HFF-Myc (cell line): ENCODE results near the gene GET4.
A peak's percentile ranks its signal among the peaks of the same experiment; 100 is the strongest.
"Not testable (repeated sequence)": the region's sequence is repeated elsewhere in the genome, so short reads cannot be mapped to it uniquely, and the experiment has no call there.

Source experiments
- DNase-seq: peaks from one replicate; pipeline ENCODE4 v3.0.0-alpha.2; 2011; ENCODE audit warnings: low read depth; ENCODE audit errors: extremely low read depth
- H3K4me3 ChIP-seq: replicated peaks from 2 replicates; pipeline ENCODE4 v1.5.1; 2011; ENCODE audit warnings: low read depth, mild to moderate bottlenecking, control low read depth, low read length
- CTCF ChIP-seq: IDR thresholded peaks from 2 replicates; pipeline ENCODE4 v1.5.1; 2012; ENCODE audit warnings: mild to moderate bottlenecking, low read depth, low read length, control low read depth; ENCODE audit errors: missing control alignments

Gene GET4

GRCh38 chr7:903921-904755 lies 27.8 kb downstream of the GET4 start:
- no peak for DNase-seq
- no peak overlapping the region for H3K4me3 ChIP-seq
- no peak for TF ChIP-seq CTCF

- TF ChIP-seq CTCF: no peak
- no peak for DNase-seq
- H3K4me3 ChIP-seq: no peak overlapping the region
Observed at GRCh38 chr7:904847-905246, 28.5 kb downstream of the GET4 start.

- no peak for DNase-seq
- no peak for TF ChIP-seq CTCF
- no peak overlapping the region for H3K4me3 ChIP-seq
Observed at GRCh38 chr7:906776-907157, 30.4 kb downstream of the GET4 start.

- no peak for DNase-seq
- no peak for TF ChIP-seq CTCF
- H3K4me3 ChIP-seq: no peak overlapping the region
Observed at GRCh38 chr7:907158-907980, 31.0 kb downstream of the GET4 start.

GRCh38 chr7:908159-908581 lies 31.8 kb downstream of the GET4 start:
- DNase-seq: no peak
- no peak overlapping the region for H3K4me3 ChIP-seq
- TF ChIP-seq CTCF: no peak

GRCh38 chr7:908591-909357 lies 32.4 kb downstream of the GET4 start:
- DNase-seq, H3K4me3 ChIP-seq: not testable (repeated sequence)
- TF ChIP-seq CTCF: peak; percentile 70
